Vagina (tissue), 2 donors: ENCODE measurements around the gene KIAA0825. TPM values are rescaled to one million over a fixed set of nuclear protein-coding genes. Genes with fewer than 3 reads are reported as not detected.
"Not testable (repeated sequence)": the region's sequence is repeated elsewhere in the genome, so short reads cannot be mapped to it uniquely, and the experiment has no call there.

Source experiments
- DNase-seq, 2 donors: peaks; one replicate each; pipeline ENCODE4 v3.0.0-alpha.2; 2017; ENCODE audit errors: extremely low spot score in 2 of 2
- H3K27ac ChIP-seq: fragments of 200-600 bp; sonication (generic); one replicate; pipeline ENCODE4 v1.5.1; 2019
- H3K27me3 ChIP-seq: fragments of 200-600 bp; sonication (generic); one replicate; pipeline ENCODE4 v1.5.1; 2019
- H3K36me3 ChIP-seq, 2 donors: fragments of 200-600 bp; sonication (generic); one replicate each; pipeline ENCODE4 v1.5.1; 2017 to 2019
- H3K4me1 ChIP-seq: fragments of 200-600 bp; sonication (generic); one replicate; pipeline ENCODE4 v1.5.1; 2019
- H3K4me3 ChIP-seq, 2 donors: fragments of 200-600 bp; sonication (generic); 1 replicate in 1 of 2; 2 replicates in 1 of 2; pipeline ENCODE4 v1.5.1; 2016 to 2019
- H3K9me3 ChIP-seq: fragments of 200-600 bp; sonication (generic); one replicate; pipeline ENCODE4 v1.5.1; 2019
- POLR2A ChIP-seq, 2 donors: fragments of 450-650 bp; IDR thresholded peaks; one replicate each; pipeline ENCODE4 v1.6.1; 2017; ENCODE audit warnings: antibody characterized with exemption in 2 of 2, mild to moderate bottlenecking in 2 of 2, moderate library complexity in 2 of 2
- POLR2AphosphoS5 ChIP-seq, 2 donors: sonication (generic); formaldehyde crosslinking; IDR thresholded peaks; one replicate each; pipeline ENCODE4 v1.9.0; 2017; ENCODE audit warnings: antibody characterized with exemption in 2 of 2, mild to moderate bottlenecking in 2 of 2, low read depth in 1 of 2; ENCODE audit not compliant: insufficient read depth in 1 of 2
- intact Hi-C: fragments of 100-400 bp; cut with DNase I; formaldehyde crosslinking; loops from one replicate; pipeline ENCODE4 v1.15.1; 2023
- total RNA-seq: library from RNA; depleted of rRNA; stranded (reverse); fragments of >200 nt; gene quantifications from one replicate; pipeline ENCODE4 v1.2.3, GENCODE V29; 2016
- TF ChIP-seq, protein P1 (sequence below), 3 experiments: fragments of 450-650 bp in 2 of 3; fragments of 200-600 bp in 1 of 3; sonication (generic) in 1 of 3; IDR thresholded peaks; one replicate each; pipeline ENCODE4 v1.5.1; 2017 to 2019; ENCODE audit warnings: antibody characterized with exemption in 3 of 3, mild to moderate bottlenecking in 2 of 3, moderate library complexity in 2 of 3

The KIAA0825 gene
- total RNA-seq, 1 donor from 2014 or later = 2.5 TPM

DNA sequence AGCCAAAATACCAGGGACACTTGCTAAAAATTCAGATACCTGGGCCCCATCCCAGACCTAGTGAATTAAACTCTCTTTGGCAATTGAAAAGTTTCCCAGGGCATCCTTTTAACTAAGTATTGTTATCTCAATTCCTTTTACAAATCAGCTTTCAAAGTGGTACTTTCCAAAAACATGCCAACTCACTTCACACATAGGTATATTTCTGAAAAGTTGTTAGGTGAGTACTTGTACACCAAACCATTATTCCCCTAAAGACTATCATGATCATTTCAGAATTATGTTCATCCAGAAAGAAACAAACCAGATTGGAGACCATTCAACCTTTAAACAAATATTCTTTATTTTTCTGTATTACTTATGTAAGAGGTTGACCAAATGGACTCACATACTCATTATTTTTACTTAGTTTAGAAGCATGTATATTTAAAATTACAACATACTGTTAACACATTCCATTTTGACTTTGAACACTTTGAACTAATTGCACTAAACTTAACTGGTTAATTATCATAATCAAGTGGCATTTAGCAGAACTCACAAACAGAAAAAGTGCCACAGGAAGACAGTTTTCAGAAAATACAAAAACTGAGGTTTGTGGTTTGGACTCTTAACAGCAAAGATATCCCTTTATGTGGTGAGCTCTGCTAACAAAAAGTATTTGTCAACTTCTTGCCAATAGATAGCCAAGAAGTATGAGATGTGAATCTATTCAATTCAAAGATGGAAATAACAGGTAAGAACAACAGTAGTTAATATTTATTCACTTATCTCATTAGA is 40.7 kb downstream of the KIAA0825 start:
- Histone ChIP-seq H3K4me1 (peaks cover 4% of the 10 kb centered on the region), H3K27ac (no peak overlapping the region), H3K27me3 (no peaks in the 10 kb centered on the region), H3K36me3 (no peaks in the 10 kb centered on the region), H3K9me3 (no peaks in the 10 kb centered on the region), H3K4me3 (no peak overlapping the region)
- TF ChIP-seq, protein P1, sequence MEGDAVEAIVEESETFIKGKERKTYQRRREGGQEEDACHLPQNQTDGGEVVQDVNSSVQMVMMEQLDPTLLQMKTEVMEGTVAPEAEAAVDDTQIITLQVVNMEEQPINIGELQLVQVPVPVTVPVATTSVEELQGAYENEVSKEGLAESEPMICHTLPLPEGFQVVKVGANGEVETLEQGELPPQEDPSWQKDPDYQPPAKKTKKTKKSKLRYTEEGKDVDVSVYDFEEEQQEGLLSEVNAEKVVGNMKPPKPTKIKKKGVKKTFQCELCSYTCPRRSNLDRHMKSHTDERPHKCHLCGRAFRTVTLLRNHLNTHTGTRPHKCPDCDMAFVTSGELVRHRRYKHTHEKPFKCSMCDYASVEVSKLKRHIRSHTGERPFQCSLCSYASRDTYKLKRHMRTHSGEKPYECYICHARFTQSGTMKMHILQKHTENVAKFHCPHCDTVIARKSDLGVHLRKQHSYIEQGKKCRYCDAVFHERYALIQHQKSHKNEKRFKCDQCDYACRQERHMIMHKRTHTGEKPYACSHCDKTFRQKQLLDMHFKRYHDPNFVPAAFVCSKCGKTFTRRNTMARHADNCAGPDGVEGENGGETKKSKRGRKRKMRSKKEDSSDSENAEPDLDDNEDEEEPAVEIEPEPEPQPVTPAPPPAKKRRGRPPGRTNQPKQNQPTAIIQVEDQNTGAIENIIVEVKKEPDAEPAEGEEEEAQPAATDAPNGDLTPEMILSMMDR (IDR thresholded peaks at IDR 0.05) = no peak
- TF ChIP-seq POLR2AphosphoS5 (IDR thresholded peaks at IDR 0.05; ENCODE audit: insufficient read depth in 1 of 2, low read depth in 1 of 2) (no peak), POLR2A (IDR thresholded peaks at IDR 0.05) (no peak)
- intact Hi-C loops = no loop called here
- no peak for DNase-seq

DNA sequence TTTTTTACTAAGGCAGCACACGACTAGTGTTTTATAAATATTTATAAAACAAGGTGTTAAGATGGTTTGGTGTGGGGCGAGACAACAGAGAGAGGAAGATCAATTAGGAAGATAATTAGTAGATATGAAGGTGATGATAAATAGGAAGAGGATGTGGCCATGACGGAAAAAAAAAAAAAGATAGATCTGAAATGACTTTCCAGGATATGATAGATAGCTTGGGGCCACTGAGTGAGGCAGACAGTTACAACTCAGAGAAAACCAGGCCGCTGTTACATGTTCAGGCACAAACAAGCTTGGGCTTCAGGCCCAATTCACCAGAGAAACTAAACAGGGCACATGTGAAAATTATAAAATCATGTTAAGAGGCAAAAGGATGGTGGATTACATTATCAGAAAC is 43.2 kb downstream of the KIAA0825 start:
- intact Hi-C loops = no loop called here
- Histone ChIP-seq H3K4me3 (no peak overlapping the region), H3K36me3 (no peaks in the 10 kb centered on the region), H3K27ac (no peak overlapping the region), H3K27me3 (no peaks in the 10 kb centered on the region), H3K4me1 (no peaks in the 10 kb centered on the region), H3K9me3 (no peaks in the 10 kb centered on the region)
- DNase-seq = no peak
- TF ChIP-seq POLR2A (IDR thresholded peaks at IDR 0.05) = no peak
- no peak for TF ChIP-seq POLR2AphosphoS5 (IDR thresholded peaks at IDR 0.05; ENCODE audit: insufficient read depth in 1 of 2, low read depth in 1 of 2)
- TF ChIP-seq, protein P1 (IDR thresholded peaks at IDR 0.05) = no peak

DNA sequence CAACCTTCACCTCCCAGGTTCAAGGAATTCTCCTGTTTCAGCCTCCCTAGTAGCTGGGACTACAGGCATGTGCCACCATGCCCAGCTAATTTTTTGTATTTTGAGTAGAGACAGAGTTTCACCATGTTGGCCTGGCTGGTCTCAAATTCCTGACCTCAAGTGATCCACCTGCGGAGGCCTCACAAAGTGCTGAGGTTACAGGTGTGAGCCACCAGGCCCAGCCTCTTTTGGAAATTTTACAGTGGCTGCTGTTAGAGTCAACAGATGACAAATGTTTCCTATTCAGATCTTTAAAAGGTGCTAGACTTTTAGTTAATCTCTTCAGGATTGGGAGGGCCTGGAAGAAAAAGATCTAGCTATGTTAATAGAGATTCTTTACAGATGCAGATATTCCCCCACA is 45.1 kb downstream of the KIAA0825 start:
- H3K27ac ChIP-seq, H3K4me1 ChIP-seq, H3K27me3 ChIP-seq, H3K36me3 ChIP-seq, H3K4me3 ChIP-seq, DNase-seq, H3K9me3 ChIP-seq, intact Hi-C loops: not testable (repeated sequence)

DNA sequence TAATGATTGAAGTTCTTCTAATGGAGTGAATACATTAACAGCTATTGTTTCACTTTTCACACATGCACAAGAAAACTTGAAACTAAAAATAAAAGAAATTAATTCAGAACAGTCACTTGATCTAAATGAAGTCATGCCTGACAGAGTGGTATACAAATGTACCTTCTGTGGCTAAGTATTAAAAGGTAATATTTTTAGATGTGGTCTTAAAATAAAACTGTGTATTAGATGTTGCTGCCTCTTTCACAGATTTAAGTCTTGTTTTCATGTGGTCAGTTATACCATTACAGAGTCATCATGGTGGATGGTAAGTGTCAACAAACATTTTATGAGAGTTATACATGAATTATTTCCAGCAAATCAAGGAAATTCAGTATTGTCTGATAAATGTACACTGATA is 47.0 kb downstream of the KIAA0825 start:
- Histone ChIP-seq H3K36me3 (no peaks in the 10 kb centered on the region), H3K4me1 (no peaks in the 10 kb centered on the region), H3K27me3 (no peaks in the 10 kb centered on the region), H3K4me3 (no peak overlapping the region), H3K27ac (no peak overlapping the region), H3K9me3 (no peaks in the 10 kb centered on the region)
- TF ChIP-seq, protein P1 (IDR thresholded peaks at IDR 0.05) = no peak
- TF ChIP-seq POLR2AphosphoS5 (IDR thresholded peaks at IDR 0.05; ENCODE audit: insufficient read depth in 1 of 2, low read depth in 1 of 2) = no peak
- TF ChIP-seq POLR2A (IDR thresholded peaks at IDR 0.05) = no peak
- intact Hi-C loops = no loop called here
- no peak for DNase-seq

DNA sequence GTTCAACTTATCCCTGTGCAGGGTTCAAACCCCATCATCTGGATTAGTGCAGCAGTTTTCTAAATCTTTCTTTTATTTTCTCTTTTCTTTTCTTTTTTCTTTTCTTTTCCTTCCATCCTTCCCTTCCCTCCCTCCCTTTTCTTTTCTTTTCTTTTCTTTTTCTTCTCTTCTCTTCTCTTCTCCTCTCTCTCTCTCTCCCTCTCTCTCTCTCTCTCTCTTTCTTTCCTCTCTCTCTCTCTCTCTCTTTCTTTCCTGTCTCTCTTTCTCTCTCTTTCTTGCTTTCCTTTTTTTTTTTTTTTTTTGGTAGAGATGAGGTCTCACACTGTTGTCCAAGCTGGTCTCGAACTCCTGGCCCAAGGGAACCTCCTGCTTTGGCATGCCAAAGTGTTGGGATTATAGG is 53.6 kb downstream of the KIAA0825 start:
- Histone ChIP-seq H3K27me3 (no peaks in the 10 kb centered on the region), H3K4me1 (no peaks in the 10 kb centered on the region), H3K4me3 (no peak overlapping the region), H3K9me3 (no peaks in the 10 kb centered on the region), H3K36me3 (no peaks in the 10 kb centered on the region), H3K27ac (no peak overlapping the region)
- TF ChIP-seq POLR2AphosphoS5 (IDR thresholded peaks at IDR 0.05; ENCODE audit: insufficient read depth in 1 of 2, low read depth in 1 of 2) = no peak
- intact Hi-C loops = no loop called here
- no peak for DNase-seq

DNA sequence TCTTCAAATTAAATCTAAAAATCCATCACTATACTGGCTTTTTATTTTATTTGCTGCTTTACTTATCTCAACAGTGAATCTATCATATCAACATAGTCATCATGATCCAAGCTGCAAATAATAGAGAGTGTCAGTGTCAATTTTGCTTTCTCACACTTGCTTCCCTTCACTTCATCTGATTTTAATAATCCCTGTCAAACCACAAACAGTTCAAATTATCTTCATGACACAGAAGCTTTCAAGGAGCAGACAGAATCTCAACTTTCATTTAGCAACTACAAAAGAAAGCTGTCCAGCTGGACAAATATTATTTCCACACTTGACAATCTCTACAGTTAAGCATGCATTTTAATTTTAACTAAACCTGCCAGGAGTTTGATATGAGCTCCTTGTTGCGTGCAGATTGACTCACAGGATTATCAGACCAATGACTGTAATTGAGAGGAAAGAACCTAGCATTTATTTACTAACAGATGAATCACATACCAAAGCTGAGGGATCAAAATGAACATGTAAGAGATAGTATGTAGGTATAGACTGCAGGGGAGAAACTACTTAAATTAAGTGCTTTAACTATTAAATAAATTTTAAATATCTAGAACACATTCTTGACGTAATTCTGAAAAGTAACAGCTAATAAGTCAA is 56.0 kb downstream of the KIAA0825 start:
- no peaks in the 10 kb centered on the region for H3K27me3 ChIP-seq
- no peak overlapping the region for H3K4me3 ChIP-seq
- H3K27ac ChIP-seq = no peak overlapping the region
- intact Hi-C loops = no loop called here
- TF ChIP-seq, protein P1 (IDR thresholded peaks at IDR 0.05) = no peak
- H3K4me1 ChIP-seq = no peaks in the 10 kb centered on the region
- DNase-seq = no peak
- H3K36me3 ChIP-seq = no peaks in the 10 kb centered on the region
- H3K9me3 ChIP-seq = no peaks in the 10 kb centered on the region
